ENCODE measurements around the gene LTBP4. TPM values are rescaled to one million over a fixed set of nuclear protein-coding genes. Genes with fewer than 3 reads are reported as not detected.

LTBP4 gene
- polyA plus RNA-seq, 1 donor (not counting 4 experiments of a cell fraction or from before 2014, with no cell fraction given) = 29.6 TPM

GRCh38 chr19:40621283-40621682 is 20.1 kb downstream of the LTBP4 start:
- no peak overlapping the region for H3K4me3 ChIP-seq (ENCODE audit: control insufficient read depth in 2 of 3, extremely low read depth in 1 of 3, insufficient read depth in 2 of 3, low read depth in 1 of 3, low read length in 3 of 3)
- H4K20me1 ChIP-seq (ENCODE audit: control insufficient read depth, extremely low read depth, insufficient read depth, low read length) = no peaks in the 10 kb centered on the region
- no peaks in the 10 kb centered on the region for H3K9me1 ChIP-seq (ENCODE audit: control insufficient read depth, extremely low read depth, insufficient read depth, low read length)
- DNase-seq (ENCODE audit: low read depth, low spot score) (no peak), FAIRE-seq (no peak)
- TF ChIP-seq CTCF (optimal IDR thresholded peaks at IDR 0.05 in 1 of 3, IDR thresholded peaks at IDR 0.05 in 1 of 3, conservative IDR thresholded peaks at IDR 0.05 in 1 of 3; ENCODE audit: extremely low read depth in 1 of 3, insufficient read depth in 2 of 3, low read length in 3 of 3) = no peak
- TF ChIP-seq EZH2 (IDR thresholded peaks at IDR 0.05; ENCODE audit: low read length) = no peak
- H3K27me3 ChIP-seq (ENCODE audit: control insufficient read depth, extremely low read depth, insufficient read depth, low read length) = no peaks in the 10 kb centered on the region
- H3K4me2 ChIP-seq (ENCODE audit: control insufficient read depth, extremely low read depth, insufficient read depth, low read depth, low read length) = no peak overlapping the region
- dilution Hi-C loops (cut with MboI; ENCODE audit: extremely low pct_ligation_motif_present, low sequenced_read_pairs) = no loop called here
- no peak overlapping the region for H3K9ac ChIP-seq (ENCODE audit: control insufficient read depth, extremely low read depth, insufficient read depth, low read length)
- no peaks in the 10 kb centered on the region for H3K9me3 ChIP-seq (ENCODE audit: control insufficient read depth, low read depth, low read length)
- peaks cover 33 to 38% of the 10 kb centered on the region in 2 experiments for H3K36me3 ChIP-seq (ENCODE audit: control insufficient read depth in 2 of 2, extremely low read depth in 1 of 2, insufficient read depth in 2 of 2, low read length in 2 of 2)
- H3K4me1 ChIP-seq (ENCODE audit: control insufficient read depth, extremely low read depth, insufficient read depth, low read length) = peaks cover 4% of the 10 kb centered on the region
- H3K27ac ChIP-seq (ENCODE audit: control insufficient read depth, insufficient read depth, low read length) = no peak overlapping the region
- peaks cover 5% of the 10 kb centered on the region for H3K79me2 ChIP-seq (ENCODE audit: control insufficient read depth, insufficient read depth, low read length)
- no peak overlapping the region for H2AFZ ChIP-seq (ENCODE audit: control insufficient read depth, low read length)

- Histone ChIP-seq H3K4me2 (ENCODE audit: control insufficient read depth, extremely low read depth, insufficient read depth, low read depth, low read length) (no peak overlapping the region), H4K20me1 (ENCODE audit: control insufficient read depth, extremely low read depth, insufficient read depth, low read length) (no peaks in the 10 kb centered on the region), H3K36me3 (ENCODE audit: control insufficient read depth in 2 of 2, extremely low read depth in 1 of 2, insufficient read depth in 2 of 2, low read length in 2 of 2) (peaks cover 33 to 39% of the 10 kb centered on the region in 2 experiments), H3K9me3 (ENCODE audit: control insufficient read depth, low read depth, low read length) (no peaks in the 10 kb centered on the region), H3K79me2 (ENCODE audit: control insufficient read depth, insufficient read depth, low read length) (no peaks in the 10 kb centered on the region), H3K4me1 (ENCODE audit: control insufficient read depth, extremely low read depth, insufficient read depth, low read length) (peaks cover 4% of the 10 kb centered on the region), H3K27ac (ENCODE audit: control insufficient read depth, insufficient read depth, low read length) (no peak overlapping the region), H2AFZ (ENCODE audit: control insufficient read depth, low read length) (no peak overlapping the region), H3K9ac (ENCODE audit: control insufficient read depth, extremely low read depth, insufficient read depth, low read length) (no peak overlapping the region), H3K9me1 (ENCODE audit: control insufficient read depth, extremely low read depth, insufficient read depth, low read length) (no peaks in the 10 kb centered on the region), H3K4me3 (ENCODE audit: control insufficient read depth in 2 of 3, extremely low read depth in 1 of 3, insufficient read depth in 2 of 3, low read depth in 1 of 3, low read length in 3 of 3) (no peak overlapping the region), H3K27me3 (ENCODE audit: control insufficient read depth, extremely low read depth, insufficient read depth, low read length) (no peaks in the 10 kb centered on the region)
- FAIRE-seq = no peak
- dilution Hi-C loops (cut with MboI; ENCODE audit: extremely low pct_ligation_motif_present, low sequenced_read_pairs) = no loop called here
- DNase-seq (ENCODE audit: low read depth, low spot score) = no peak
- TF ChIP-seq CTCF (optimal IDR thresholded peaks at IDR 0.05 in 1 of 3, IDR thresholded peaks at IDR 0.05 in 1 of 3, conservative IDR thresholded peaks at IDR 0.05 in 1 of 3; ENCODE audit: extremely low read depth in 1 of 3, insufficient read depth in 2 of 3, low read length in 3 of 3) = no peak
- TF ChIP-seq EZH2 (IDR thresholded peaks at IDR 0.05; ENCODE audit: low read length) = no peak
Observed at GRCh38 chr19:40621966-40622772, 21.0 kb downstream of the LTBP4 start.
